Smooth muscle cell (in vitro differentiated cells): ENCODE results near the gene AVPI1. TPM values are rescaled to one million over a fixed set of nuclear protein-coding genes. Genes with fewer than 3 reads are reported as not detected.

ENCODE experiments used
- DNase-seq: peaks from one replicate; lab custom pipeline; 2025; ENCODE audit not compliant: unreplicated experiment; lab: John Stamatoyannopoulos, UW
- H2AFZ ChIP-seq: fragments of 200-600 bp; sonication (generic); 2 replicates; pipeline ENCODE4 v1.6.0; 2016; ENCODE audit warnings: antibody characterized with exemption, low read depth, mild to moderate bottlenecking
- H3F3A ChIP-seq: fragments of 200-600 bp; sonication (generic); 2 replicates; pipeline ENCODE4 v1.6.0; 2017; ENCODE audit warnings: antibody characterized with exemption, low read depth
- H3K27ac ChIP-seq: fragments of 200-600 bp; sonication (generic); 2 replicates; pipeline ENCODE4 v1.5.1; 2016; ENCODE audit warnings: low read depth, mild to moderate bottlenecking
- H3K27me3 ChIP-seq: fragments of 200-600 bp; sonication (generic); 2 replicates; pipeline ENCODE4 v1.6.1; 2016; ENCODE audit warnings: low read depth, mild to moderate bottlenecking
- H3K36me3 ChIP-seq: fragments of 200-600 bp; sonication (generic); 2 replicates; pipeline ENCODE4 v1.5.1; 2016; ENCODE audit warnings: low read depth
- H3K4me1 ChIP-seq: fragments of 200-600 bp; sonication (generic); 2 replicates; pipeline ENCODE4 v1.5.1; 2016; ENCODE audit warnings: low read depth
- H3K4me2 ChIP-seq: fragments of 200-600 bp; sonication (generic); 2 replicates; pipeline ENCODE4 v1.6.0; 2016; ENCODE audit warnings: mild to moderate bottlenecking
- H3K4me3 ChIP-seq: fragments of 200-600 bp; sonication (generic); 2 replicates; pipeline ENCODE4 v1.5.1; 2016; ENCODE audit warnings: mild to moderate bottlenecking
- H3K79me2 ChIP-seq: fragments of 200-600 bp; sonication (generic); 2 replicates; pipeline ENCODE4 v1.6.0; 2016; ENCODE audit warnings: low read depth, mild to moderate bottlenecking
- H3K9ac ChIP-seq: fragments of 200-600 bp; sonication (generic); 2 replicates; pipeline ENCODE4 v1.6.0; 2016; ENCODE audit warnings: low read depth
- H3K9me3 ChIP-seq: fragments of 200-600 bp; sonication (generic); replicated peaks from 2 replicates; pipeline ENCODE4 v1.5.1; 2016; ENCODE audit warnings: low read depth
- H4K20me1 ChIP-seq: fragments of 200-600 bp; sonication (generic); 2 replicates; pipeline ENCODE4 v1.6.0; 2016; ENCODE audit warnings: low read depth
- WGBS: methylation state at CpG from one replicate; pipeline ENCODE4 v1.1.7; 2016; ENCODE audit warnings: low lambda C conversion rate; 5-methylcytosine and 5-hydroxymethylcytosine counted together
- polyA plus RNA-seq: library from polyadenylated mRNA; unstranded; fragments of >200 nt; fragmentation: Nextera tagmentation; extraction: Ambion mirVana; gene quantifications from 2 replicates; pipeline ENCODE4 v1.2.1, GENCODE V29; 2016
- total RNA-seq: library from RNA; depleted of rRNA; stranded (reverse); fragments of >200 nt; gene quantifications from 2 replicates; pipeline ENCODE4 v1.2.3, GENCODE V29; 2014
- TF ChIP-seq, protein P1 (sequence below): fragments of 200-600 bp; sonication (generic); IDR thresholded peaks from 2 replicates; pipeline ENCODE4 v1.5.1; 2017; ENCODE audit warnings: borderline replicate concordance, mild to moderate bottlenecking, antibody characterized with exemption; ENCODE audit not compliant: insufficient read depth, poor library complexity, severe bottlenecking

Gene AVPI1
- total and polyA plus RNA-seq, 2 experiments from 2014 or later = 23.8 to 32.5 TPM

DNA sequence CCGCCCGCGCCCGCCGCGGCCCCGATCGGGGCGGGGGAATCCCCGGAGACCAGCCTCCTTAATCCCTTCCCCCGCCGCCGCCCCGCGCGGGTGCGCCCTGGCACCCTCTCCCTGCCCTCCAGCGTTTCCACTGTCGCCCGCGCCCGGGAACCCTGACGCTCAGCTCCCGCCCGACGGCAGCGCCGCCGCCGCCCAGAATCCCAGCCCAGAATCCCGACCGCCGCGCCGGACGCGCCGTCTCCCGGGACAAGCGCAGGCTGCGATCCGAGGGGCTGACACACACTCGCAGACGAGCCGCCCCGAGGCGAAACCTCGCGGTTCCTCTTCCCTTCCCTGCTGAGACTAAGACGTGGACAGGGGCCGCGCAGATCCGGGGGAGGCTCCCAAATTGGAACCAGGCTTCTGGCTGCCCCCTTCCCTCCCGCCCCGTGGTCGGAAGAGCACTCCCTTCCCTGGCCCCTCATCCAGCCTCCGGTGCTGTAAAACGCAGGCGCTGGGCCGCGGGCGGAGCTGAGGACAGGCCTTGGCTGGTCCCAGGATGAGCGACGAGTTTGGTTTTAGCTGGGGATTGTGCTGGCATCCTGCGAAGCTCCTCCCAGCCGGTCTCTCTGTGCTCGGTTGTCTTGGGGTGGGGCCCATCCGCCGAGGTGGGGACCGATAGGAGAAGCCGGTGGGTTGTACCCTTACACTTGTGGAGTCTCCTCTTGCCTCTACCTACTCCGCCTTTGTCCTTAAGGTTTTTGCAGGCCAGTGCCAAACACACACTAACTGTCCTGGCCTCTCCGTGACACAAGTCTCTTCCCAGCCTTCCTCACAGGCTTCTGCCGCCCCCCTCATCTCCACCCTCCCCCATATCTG lies 27.6 kb upstream of the AVPI1 start:
- H3K4me2 ChIP-seq = peak overlapping the region; percentile 87
- H4K20me1 ChIP-seq = peaks cover 28% of the 10 kb centered on the region
- peak overlapping the region; percentile 79 for H3K4me3 ChIP-seq
- no peaks in the 10 kb centered on the region for H3K36me3 ChIP-seq
- 2% methylated on average over 49 of the region's 74 CpGs for whole genome bisulfite sequencing
- H3K9me3 ChIP-seq = no peaks in the 10 kb centered on the region
- peak overlapping the region; percentile 98 for H3K27ac ChIP-seq
- H3K79me2 ChIP-seq = peaks cover 16% of the 10 kb centered on the region
- H3F3A ChIP-seq = no peaks in the 10 kb centered on the region
- TF ChIP-seq, protein P1, sequence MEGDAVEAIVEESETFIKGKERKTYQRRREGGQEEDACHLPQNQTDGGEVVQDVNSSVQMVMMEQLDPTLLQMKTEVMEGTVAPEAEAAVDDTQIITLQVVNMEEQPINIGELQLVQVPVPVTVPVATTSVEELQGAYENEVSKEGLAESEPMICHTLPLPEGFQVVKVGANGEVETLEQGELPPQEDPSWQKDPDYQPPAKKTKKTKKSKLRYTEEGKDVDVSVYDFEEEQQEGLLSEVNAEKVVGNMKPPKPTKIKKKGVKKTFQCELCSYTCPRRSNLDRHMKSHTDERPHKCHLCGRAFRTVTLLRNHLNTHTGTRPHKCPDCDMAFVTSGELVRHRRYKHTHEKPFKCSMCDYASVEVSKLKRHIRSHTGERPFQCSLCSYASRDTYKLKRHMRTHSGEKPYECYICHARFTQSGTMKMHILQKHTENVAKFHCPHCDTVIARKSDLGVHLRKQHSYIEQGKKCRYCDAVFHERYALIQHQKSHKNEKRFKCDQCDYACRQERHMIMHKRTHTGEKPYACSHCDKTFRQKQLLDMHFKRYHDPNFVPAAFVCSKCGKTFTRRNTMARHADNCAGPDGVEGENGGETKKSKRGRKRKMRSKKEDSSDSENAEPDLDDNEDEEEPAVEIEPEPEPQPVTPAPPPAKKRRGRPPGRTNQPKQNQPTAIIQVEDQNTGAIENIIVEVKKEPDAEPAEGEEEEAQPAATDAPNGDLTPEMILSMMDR = no peak
- DNase-seq = peak; percentile 76
- H3K4me1 ChIP-seq = peaks cover 38% of the 10 kb centered on the region
- H2AFZ ChIP-seq = peak overlapping the region; percentile 2
- no peaks in the 10 kb centered on the region for H3K27me3 ChIP-seq
- peak overlapping the region; percentile 94 for H3K9ac ChIP-seq

DNA sequence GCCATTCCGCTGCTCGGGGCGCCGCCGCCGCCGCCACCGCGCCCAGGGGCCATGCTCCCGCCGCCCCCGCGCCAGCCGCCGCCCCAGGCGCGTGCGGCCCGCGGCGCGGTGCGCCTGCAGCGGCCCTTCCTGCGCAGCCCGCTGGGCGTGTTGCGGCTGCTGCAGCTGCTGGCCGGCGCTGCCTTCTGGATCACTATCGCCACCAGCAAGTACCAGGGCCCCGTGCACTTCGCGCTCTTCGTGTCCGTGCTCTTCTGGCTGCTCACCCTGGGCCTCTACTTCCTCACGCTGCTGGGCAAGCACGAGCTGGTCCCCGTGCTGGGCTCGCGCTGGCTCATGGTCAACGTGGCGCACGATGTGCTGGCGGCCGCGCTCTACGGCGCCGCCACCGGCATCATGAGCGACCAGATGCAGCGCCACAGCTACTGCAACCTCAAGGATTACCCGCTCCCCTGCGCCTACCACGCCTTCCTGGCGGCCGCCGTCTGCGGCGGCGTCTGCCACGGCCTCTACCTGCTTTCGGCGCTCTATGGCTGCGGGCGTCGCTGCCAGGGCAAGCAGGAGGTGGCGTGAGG lies 26.9 kb upstream of the AVPI1 start:
- DNase-seq = peak; percentile 67
- Histone ChIP-seq H3K27ac (peak overlapping the region; percentile 98), H3K9ac (peak overlapping the region; percentile 94), H3K4me2 (peak overlapping the region; percentile 87), H3K9me3 (no peaks in the 10 kb centered on the region), H3K4me3 (peak overlapping the region; percentile 79), H3K27me3 (no peaks in the 10 kb centered on the region), H4K20me1 (peaks cover 28% of the 10 kb centered on the region), H3K4me1 (peaks cover 32% of the 10 kb centered on the region), H3F3A (no peaks in the 10 kb centered on the region), H3K79me2 (peaks cover 16% of the 10 kb centered on the region), H2AFZ (peak overlapping the region; percentile 2), H3K36me3 (no peaks in the 10 kb centered on the region)
- WGBS = 3% methylated on average over 43 of the region's 69 CpGs
- TF ChIP-seq, protein P1 = no peak

DNA sequence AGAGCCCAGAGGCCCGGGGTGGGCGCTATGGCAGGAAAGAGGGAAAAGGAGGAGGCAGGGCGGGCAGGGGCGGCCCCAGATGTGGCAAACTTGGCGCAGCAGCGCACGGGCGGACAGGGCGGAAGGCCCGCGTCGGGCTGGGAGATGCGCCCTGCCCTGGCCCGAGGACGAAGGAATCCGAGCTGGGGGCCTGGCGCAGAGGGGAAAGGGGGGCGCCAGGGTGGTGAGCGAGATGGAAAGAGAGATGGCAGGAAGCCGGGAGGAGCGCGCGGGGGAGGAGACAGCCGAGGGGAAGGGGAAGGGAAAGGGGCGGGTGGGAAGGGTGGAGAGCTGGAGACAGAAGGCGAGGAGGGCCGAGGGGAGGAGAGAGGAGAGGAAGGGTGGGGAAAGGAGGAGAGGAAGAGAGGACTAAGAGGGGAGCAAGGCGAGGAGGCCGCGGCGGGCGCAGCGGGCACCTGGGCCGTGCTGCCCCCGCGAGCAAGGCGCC lies 26.3 kb upstream of the AVPI1 start, which contains the start of gene MARVELD1:
Gene MARVELD1 (plus strand): TSS at position 392 of the 487 bp plus-strand sequence. CDS start 147 bp downstream, outside the sequence.
- Histone ChIP-seq H3K4me2 (peak within 1 kb of the TSS; percentile 87), H2AFZ (peak within 1 kb of the TSS; percentile 58), H3K36me3 (no peaks in the 10 kb centered on the region), H3F3A (no peaks in the 10 kb centered on the region), H3K27me3 (no peaks in the 10 kb centered on the region), H3K4me3 (peak within 1 kb of the TSS; percentile 79), H3K9me3 (no peaks in the 10 kb centered on the region), H3K27ac (peak within 1 kb of the TSS; percentile 98), H3K9ac (peak within 1 kb of the TSS; percentile 94), H3K4me1 (peaks cover 26% of the 10 kb centered on the region), H3K79me2 (peaks cover 16% of the 10 kb centered on the region), H4K20me1 (peaks cover 28% of the 10 kb centered on the region)
- 7% methylated on average over 15 of the region's 37 CpGs for WGBS
- TF ChIP-seq, protein P1 = no peak
- peak; percentile 42 for DNase-seq
